K562 (cell line): ENCODE data around the gene GRK3. TPM values are rescaled to one million over a fixed set of nuclear protein-coding genes. Genes with fewer than 3 reads are reported as not detected.
A peak's percentile ranks its signal among the peaks of the same experiment; 100 is the strongest.

Experiments used
- AFF4 ChIP-seq: sonication (generic); formaldehyde crosslinking; IDR thresholded peaks from 2 replicates; pipeline ENCODE4 v1.8.0; 2023; ENCODE audit warnings: mild to moderate bottlenecking, missing genetic modification reagents
- ATF7 ChIP-seq: fragments of 450-650 bp; IDR thresholded peaks from 2 replicates; pipeline ENCODE4 v1.7.1; 2014; ENCODE audit warnings: mild to moderate bottlenecking, moderate library complexity
- CTBP1 ChIP-seq: fragments of 450-650 bp; IDR thresholded peaks from 2 replicates; pipeline ENCODE4 v1.6.1; 2016; ENCODE audit warnings: borderline replicate concordance
- HMBOX1 ChIP-seq: sonication (generic); IDR thresholded peaks from 2 replicates; pipeline ENCODE4 v1.6.1; 2016
- KDM5B ChIP-seq: fragments of 200-600 bp; sonication (generic); IDR thresholded peaks from 2 replicates; pipeline ENCODE4 v1.6.1; 2012; ENCODE audit warnings: low read depth, mild to moderate bottlenecking, moderate library complexity, low read length, control low read depth, inconsistent platforms; ENCODE audit not compliant: insufficient replicate concordance
- KLF10 ChIP-seq: fragments of 250-450 bp; sonication (Bioruptor Pico); IDR thresholded peaks from 2 replicates; pipeline ENCODE4 v1.6.1; 2021; ENCODE audit warnings: matching md5 sums
- MEF2D ChIP-seq: conservative IDR thresholded peaks from 2 replicates; pipeline ENCODE4 v1.6.1; 2016; ENCODE audit warnings: low read depth, missing genetic modification characterization, missing compliant biosample characterization
- MXI1 ChIP-seq: IDR thresholded peaks from 2 replicates; pipeline ENCODE4 v1.6.1; 2011; ENCODE audit warnings: low read depth, mild to moderate bottlenecking, improper control_type of control experiment, low read length
- NEUROD1 ChIP-seq: fragments of 150-350 bp; IDR thresholded peaks from 2 replicates; pipeline ENCODE4 v1.6.1; 2014; ENCODE audit warnings: borderline replicate concordance, low read length, low read depth; ENCODE audit not compliant: partially characterized antibody
- PHB2 ChIP-seq: fragments of 450-650 bp; IDR thresholded peaks from 2 replicates; pipeline ENCODE4 v1.6.1; 2017; ENCODE audit warnings: low read depth
- POLR2AphosphoS5 ChIP-seq: IDR thresholded peaks from 2 replicates; pipeline ENCODE4 v1.6.1; 2011; ENCODE audit warnings: mild to moderate bottlenecking, low read depth, low read length, moderate library complexity; ENCODE audit not compliant: control insufficient read depth, insufficient read depth
- RCOR1 ChIP-seq, 2 experiments: IDR thresholded peaks; 2 replicates each; pipeline ENCODE4 v1.6.1; 2012; ENCODE audit warnings: low read depth in 2 of 2, low read length in 2 of 2, borderline replicate concordance in 1 of 2, improper control_type of control experiment in 1 of 2
- TEAD1 ChIP-seq, 2 experiments: fragments of 450-650 bp in 1 of 2; sonication (generic) in 1 of 2; formaldehyde crosslinking; IDR thresholded peaks; 2 replicates each; pipeline versions ENCODE4 v1.4.0 to v1.8.0; 2020 to 2022; ENCODE audit warnings: mild to moderate bottlenecking in 2 of 2, missing genetic modification reagents in 1 of 2
- YBX1 ChIP-seq: fragments of 450-650 bp; IDR thresholded peaks from 2 replicates; pipeline ENCODE4 v1.7.1; 2016; ENCODE audit warnings: mild to moderate bottlenecking
- ZBTB5 ChIP-seq: fragments of 450-650 bp; IDR thresholded peaks from 2 replicates; pipeline ENCODE4 v1.6.1; 2017; ENCODE audit warnings: antibody characterized with exemption
- polyA plus RNA-seq, 8 experiments: library from polyadenylated mRNA; depleted of rRNA in 4 of 8; stranded (reverse) in 5 of 8; unstranded in 3 of 8; fragments of >200 nt; fragmentation: Nextera tagmentation in 2 of 8; fragmentation: Illumina TruSeq in 1 of 8; extraction: Ambion mirVana in 2 of 8; extraction: Trizol in 1 of 8; gene quantifications; 2 replicates each; pipeline versions ENCODE4 v1.2.1 to v1.2.3, GENCODE V29; 2011 to 2014; ENCODE audit warnings: inconsistent platforms in 1 of 8, missing spikeins in 1 of 8
- total RNA-seq, 7 experiments: library from RNA; depleted of rRNA in 6 of 7; stranded (reverse); fragments of >200 nt in 6 of 7; fragmentation: Illumina TruSeq in 2 of 7; extraction: Trizol in 2 of 7; gene quantifications; 2 replicates each; pipeline versions ENCODE4 v1.2.1 to v1.2.3, GENCODE V29; 2011 to 2021; ENCODE audit warnings: low replicate concordance in 1 of 7
- TF ChIP-seq, protein P1 (sequence below): fragments of 450-650 bp; formaldehyde crosslinking; IDR thresholded peaks from 2 replicates; pipeline ENCODE4 v1.4.0; 2020; ENCODE audit warnings: mild to moderate bottlenecking, moderate library complexity

The GRK3 gene
- total and polyA plus RNA-seq, 9 of the 15 experiments (the other 6 are each of a cell fraction or from before 2014, with no cell fraction given), result 1.4 to 7.6 (median 3.6) TPM

- peak; percentile 58 for TF ChIP-seq HMBOX1
- peak; percentile 39 to 88; a peak in 3 of 4 replicates for TF ChIP-seq TEAD1 (CRISPR knock-in tag; IDR thresholded peaks at IDR 0.05)
- TF ChIP-seq NEUROD1, result peak; percentile 62
- peak; percentile 76 for TF ChIP-seq POLR2AphosphoS5
- no peak for TF ChIP-seq PHB2
- 0 out of 2 replicates have a peak, but pooled peaks have one; percentile 84 for TF ChIP-seq AFF4 (CRISPR knock-in tag)
- no peak for TF ChIP-seq ZBTB5
- peak; percentile 52 for TF ChIP-seq KDM5B
- peak; percentile 95 for TF ChIP-seq MEF2D
- TF ChIP-seq, protein P1, sequence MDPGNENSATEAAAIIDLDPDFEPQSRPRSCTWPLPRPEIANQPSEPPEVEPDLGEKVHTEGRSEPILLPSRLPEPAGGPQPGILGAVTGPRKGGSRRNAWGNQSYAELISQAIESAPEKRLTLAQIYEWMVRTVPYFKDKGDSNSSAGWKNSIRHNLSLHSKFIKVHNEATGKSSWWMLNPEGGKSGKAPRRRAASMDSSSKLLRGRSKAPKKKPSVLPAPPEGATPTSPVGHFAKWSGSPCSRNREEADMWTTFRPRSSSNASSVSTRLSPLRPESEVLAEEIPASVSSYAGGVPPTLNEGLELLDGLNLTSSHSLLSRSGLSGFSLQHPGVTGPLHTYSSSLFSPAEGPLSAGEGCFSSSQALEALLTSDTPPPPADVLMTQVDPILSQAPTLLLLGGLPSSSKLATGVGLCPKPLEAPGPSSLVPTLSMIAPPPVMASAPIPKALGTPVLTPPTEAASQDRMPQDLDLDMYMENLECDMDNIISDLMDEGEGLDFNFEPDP (CRISPR knock-in tag), result no peak
- TF ChIP-seq YBX1, result no peak
- no peak for TF ChIP-seq KLF10
- TF ChIP-seq MXI1, result no peak
- peak in 1 of 2 experiments; percentile 56; a peak in 2 of 4 replicates for TF ChIP-seq RCOR1 (IDR thresholded peaks at IDR 0.05; ENCODE audit: borderline replicate concordance in 1 of 2, low read depth in 2 of 2, low read length in 2 of 2)
- peak; percentile 82; the same call in 1 of the 2 replicates for TF ChIP-seq CTBP1
- peak; percentile 82; the same call in 1 of the 2 replicates for TF ChIP-seq ATF7
Measured at GRCh38 chr22:25741692-25742626, 177.5 kb downstream of the GRK3 start, which contains the start of gene MYO18B (continued).
